ENCODE data around the gene SLC25A45.
"Not testable (repeated sequence)": the region's sequence is repeated elsewhere in the genome, so short reads cannot be mapped to it uniquely, and the experiment has no call there.

SLC25A45 gene

DNA sequence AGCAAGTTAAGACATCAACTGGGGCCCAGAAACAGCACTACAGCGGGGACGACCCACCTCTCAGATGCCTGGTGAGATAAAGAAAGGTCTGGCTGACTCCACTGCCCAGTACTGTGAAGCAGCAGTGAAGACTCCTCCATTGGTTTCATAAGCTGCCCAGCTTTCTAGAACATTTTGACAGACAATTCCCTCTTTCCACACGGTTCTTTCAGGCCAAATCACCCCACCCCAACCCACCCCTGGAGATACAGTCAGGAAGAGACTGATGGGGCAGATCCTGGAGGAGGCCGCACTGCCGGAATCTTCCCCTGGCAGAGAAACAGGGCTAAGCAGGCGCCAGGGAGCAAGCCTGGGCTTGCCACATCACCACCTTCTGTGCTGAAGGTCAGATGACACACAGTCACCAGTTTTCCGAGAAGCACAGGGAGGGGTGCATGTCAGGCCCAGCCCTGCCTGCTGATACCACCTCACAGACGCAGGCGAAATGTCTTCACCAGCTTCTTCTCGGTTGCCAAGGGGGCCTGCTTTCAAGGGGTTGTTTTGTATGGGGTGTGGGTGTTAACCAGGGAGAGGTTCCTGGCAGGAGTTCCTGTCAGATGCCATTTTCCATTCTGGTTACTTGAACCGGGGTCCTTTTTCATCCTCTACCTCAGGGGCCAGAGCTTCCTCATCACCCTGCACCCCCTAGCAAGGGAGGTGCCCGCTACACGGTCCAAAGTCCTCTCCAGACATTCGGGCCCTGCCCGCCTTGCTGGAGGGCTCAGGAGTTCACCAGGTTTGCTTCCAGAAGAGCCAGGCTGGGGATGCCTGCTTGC lies 38.7 kb upstream of the SLC25A45 start:
- peak; percentile 86 for DNase-seq

DNA sequence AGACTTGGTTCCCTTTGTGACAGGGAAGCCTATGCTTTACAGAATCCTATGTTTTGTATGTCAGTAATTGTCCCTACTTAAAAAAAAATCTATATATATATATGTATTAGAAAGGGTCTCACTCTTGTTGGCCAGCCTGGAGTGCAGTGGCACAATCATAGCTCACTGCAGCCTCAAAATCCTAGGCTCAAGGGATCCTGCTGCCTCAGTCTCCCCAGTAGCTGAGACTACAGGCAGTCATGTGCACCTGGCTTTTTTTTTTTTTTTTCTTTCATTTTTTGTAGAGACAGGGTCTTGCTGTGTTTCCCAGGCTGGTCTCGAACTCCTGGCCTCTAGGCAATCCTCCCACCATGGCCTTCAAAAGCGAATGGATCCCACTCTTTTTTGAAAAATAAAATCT lies 38.1 kb upstream of the SLC25A45 start:
- no peak for DNase-seq

DNA sequence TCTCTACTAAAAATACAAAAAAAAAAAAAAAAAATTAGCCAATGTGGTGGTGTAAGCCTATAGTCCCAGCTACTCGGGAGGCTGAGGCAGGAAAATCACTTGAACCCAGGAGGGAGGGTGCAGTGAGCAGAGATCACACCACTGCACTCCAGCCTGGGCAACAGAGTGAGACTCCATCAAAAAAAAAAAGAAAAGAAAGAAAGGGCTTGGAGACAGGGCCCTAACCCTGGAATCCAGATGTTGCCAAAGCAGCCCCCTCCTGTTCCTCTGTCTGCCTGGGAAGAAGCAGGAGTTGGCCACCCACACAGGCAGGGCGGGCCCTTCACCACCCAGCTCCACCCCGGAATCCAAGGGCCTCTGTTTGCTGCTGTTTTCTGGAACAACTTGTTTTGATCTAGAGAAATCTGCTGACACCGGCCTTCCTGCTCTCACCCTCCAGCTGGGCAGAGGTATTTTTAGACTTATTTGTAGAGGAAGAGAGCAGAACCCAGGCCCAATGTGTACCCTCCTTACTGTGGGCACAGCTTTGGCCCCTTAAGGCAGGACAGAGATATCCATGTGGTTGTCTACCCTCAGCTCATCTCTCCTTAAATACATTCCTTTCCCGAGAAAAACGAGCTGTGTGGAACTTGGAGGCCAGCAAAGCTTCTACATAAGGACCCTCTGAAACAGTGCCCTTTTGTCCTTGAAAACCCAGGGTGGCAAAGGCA lies 37.5 kb upstream of the SLC25A45 start:
- DNase-seq: peak; percentile 29

DNA sequence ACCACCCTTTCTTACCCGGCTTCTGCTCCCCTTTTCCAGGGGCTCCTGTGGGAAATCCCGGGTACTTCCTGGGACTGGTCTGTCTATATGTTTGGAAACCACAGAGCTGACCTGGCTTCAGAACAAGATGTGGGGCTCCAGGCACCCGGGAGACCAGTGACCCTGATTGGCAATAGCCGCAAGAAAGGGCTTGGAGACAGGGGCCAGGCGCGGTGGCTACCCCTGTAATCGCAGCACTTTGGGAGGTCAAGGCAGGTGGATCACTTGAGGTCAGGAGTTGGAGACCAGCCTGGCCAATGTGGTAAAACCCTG lies 37.0 kb upstream of the SLC25A45 start:
- DNase-seq: no peak

DNA sequence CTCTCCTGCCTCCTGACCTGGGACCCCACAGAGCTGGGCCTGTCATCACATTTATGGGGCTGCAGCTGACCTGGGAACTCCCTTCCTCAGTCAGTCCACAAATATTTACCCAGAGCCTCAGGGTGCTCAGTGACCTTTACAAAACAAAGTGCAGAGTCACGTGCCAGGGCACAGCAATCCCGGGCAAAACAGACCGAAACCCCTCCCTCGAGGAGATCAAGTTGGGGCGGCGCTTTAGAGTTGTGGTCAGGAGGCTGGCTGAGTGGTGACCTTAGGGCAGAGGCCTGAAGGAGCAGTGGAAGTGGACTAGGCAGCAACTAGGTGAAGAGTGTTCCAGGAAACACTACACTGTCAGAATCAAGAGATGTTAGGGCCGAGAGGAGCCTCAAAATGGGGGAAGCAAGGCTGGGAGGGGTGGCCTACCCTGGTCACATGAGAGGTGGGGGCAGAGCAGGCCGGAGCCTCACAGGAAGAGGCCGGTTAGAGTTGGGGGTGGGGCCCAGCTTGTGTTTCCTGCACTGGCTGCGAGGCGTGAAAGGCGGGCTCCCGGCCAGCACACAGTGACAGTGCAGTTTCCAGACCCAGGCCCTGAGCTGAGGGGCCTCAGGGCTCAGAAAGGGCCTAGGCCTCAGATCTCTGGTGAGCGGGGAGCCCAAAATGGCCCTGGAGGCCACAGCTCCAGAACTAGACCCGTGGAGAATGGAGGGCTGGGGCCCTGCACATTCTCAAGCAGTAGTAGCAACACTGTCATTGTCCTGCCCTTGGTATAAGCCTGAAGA lies 36.4 kb upstream of the SLC25A45 start:
- DNase-seq: peak; percentile 87

DNA sequence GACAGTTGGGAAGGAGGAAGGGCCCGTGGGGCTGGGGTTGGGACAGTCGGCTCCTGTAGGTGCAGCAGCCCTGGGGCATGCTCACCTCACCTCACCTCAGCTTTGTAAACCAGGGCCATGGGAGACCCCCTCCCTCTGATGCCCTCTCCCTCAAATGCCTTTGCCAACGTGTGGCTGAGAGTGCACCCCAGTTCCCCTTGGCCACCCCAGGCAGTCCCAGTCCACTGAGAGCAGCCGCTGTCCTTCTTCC lies 35.9 kb upstream of the SLC25A45 start:
- no peak for DNase-seq

DNA sequence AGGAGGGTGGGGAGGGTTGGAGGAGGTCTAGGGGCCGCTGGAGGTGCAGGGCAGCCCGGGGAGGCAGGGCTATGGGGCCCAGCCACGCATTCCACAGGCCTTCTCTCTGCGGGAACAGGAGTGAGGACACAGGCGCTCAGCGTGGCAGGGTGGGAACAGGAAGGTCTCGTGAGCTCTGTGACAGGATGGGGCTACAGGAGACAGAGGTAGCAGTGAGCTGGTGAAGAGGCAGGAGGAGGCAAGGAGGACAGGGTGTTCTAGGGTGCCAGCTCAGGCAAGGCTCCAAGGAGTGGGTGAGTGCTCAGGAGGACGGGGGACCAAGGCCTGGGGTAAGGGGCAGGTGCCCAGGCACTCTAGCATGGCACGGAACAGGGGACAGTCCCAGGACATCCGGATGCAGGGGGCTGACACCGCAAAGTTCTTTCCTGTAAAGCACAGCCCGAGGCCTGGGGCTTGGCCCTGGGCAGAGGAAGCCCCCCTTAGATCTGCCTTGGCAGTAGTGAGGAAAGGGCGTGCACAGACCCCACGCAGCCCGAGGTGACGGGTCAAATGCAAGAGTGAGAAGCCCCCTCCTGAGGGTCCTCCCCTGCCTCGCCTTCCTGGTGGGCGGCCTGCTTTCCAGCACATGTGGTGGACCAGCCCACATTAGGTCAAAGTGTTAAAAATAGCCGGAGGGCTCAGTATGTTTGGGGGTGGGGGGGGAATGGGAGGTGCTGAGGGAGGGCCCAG lies 35.4 kb upstream of the SLC25A45 start:
- peak; percentile 32 for DNase-seq

DNA sequence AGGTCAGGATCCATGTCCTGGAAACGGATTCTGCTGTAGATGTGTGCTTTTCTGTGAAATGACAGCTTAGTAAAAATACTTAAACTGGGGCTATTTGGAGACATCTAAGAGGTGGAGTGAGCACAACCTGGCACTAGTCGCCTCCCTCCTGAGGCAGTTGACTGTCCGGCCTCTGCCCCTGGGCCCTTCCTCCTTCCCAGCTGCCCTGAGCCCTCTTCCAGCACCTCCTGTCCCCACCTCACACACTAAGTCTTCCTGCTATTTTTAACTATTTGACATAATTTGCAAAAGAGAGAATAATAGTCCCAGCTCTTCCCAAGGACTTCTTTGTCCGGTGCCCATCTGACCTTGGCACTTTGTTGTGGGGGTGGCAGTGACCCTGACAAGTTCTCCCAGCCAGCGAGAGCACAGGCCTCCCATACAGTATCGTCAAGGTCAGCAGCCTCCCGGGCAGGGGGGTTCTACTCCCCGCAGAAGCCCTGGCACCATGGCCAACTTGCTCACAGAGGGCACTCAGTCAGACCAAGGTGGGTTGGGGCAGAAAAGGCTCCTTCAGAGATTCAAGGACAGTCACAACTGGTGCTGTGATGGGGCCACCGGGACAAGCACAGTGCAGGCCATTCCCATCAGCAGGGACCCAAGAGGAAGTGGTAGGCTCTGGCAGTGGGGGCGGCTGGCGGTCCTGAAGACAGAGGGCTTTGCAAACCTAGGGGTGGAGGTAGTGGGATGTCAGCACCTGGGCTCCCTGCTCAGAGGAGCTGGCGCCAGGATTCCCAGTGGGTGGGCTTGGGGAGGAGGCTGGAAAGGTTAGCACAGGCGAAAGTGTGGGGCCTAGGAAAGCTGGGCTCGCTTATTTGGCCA lies 34.6 kb upstream of the SLC25A45 start:
- peak; percentile 36 for DNase-seq

DNA sequence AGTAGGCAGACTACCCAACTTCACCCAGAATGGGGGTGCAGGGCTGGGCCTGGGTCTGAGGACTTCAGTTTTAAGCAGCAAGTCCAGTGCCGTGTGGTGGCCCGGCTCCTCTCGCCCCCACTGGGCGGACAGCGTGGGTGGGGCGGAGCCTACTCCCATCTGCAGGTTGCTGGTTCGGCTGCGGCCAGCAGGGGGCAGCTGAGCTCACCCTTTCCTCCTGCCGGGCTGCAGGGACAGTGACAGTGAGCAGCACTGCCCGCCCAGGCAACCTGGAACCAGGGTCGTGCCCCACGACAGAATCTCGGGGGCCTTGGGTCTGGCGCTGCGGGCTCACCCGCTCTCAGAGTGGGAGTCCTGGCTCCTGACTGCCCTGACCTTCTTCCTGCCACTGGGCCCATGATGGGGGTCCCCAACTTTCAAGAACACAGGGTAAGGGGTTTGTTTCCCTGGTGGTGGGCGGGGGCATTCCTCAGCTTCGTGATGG lies 33.9 kb upstream of the SLC25A45 start:
- peak; percentile 93 for DNase-seq

DNA sequence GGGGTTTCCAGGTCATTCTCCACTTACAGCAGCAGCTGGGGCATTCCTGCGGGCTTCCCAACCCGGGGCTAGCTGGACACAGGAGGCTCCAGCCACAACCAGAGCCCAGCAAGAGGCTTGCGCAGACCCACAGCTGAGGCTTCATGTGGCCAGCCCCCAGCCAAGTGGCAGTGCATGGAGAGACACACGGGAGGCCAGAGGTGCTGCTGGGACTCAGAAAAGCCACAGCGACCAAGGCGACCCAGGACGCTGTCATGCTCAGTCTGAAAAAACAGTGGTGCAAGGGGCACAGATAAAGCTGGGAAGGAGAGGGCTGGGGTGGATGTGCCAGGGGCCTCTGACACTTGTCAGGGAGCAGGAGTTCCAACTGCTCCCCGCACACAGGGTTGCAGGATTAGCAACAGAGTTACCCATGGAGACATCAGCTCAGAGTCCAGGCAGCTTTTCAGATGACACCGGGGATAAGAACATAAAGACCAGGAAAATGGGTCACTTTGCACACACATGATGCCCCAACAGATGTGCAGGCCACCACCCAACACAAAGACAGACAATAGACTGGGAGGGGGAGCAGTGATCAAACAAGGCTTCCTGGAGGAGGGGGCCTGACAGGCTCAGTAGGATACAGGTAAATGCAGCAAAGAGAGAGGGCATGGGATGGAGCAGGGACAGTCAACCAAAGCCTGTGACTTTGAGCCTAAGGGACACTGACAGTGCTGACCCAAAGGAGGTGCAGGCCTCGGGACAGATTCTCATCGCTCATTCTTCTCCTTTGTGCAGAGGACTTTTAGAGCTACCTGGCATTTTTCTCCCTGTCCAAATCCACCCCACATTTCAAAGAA lies 33.3 kb upstream of the SLC25A45 start:
- DNase-seq: no peak

DNA sequence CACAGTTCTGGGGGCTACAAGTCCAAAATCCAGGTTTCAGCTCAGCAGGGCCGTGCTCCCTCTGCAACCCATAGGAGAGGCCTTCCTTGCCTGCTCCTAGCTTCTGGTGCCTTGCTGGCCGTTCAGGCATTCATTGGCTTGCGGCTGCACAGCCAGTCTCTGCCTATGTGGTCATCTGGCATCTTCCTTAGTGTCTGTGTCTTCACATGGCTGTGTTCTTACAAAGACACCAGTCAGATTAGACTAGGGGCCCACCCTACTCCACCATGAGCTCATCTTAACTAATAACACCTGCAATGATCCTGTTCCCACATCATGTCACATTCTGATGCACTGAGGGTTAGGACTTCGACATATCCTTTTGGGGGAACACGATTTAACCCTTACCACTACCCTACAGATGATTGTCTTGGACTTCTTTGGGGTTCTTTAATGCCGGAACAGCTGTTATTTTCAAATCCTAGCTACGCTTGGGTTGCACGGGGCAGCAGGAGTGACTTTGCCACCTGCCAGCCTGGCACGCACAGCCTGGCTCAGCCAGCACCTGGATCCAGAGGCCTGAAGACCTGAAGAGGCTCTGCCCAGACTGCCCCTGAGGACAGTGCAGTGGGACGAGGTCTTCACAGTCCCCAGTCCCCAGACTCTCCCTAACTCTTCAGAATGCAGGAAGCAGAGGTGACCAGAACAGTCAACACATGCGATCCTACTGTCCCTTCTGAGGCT lies 32.5 kb upstream of the SLC25A45 start:
- no peak for DNase-seq

DNA sequence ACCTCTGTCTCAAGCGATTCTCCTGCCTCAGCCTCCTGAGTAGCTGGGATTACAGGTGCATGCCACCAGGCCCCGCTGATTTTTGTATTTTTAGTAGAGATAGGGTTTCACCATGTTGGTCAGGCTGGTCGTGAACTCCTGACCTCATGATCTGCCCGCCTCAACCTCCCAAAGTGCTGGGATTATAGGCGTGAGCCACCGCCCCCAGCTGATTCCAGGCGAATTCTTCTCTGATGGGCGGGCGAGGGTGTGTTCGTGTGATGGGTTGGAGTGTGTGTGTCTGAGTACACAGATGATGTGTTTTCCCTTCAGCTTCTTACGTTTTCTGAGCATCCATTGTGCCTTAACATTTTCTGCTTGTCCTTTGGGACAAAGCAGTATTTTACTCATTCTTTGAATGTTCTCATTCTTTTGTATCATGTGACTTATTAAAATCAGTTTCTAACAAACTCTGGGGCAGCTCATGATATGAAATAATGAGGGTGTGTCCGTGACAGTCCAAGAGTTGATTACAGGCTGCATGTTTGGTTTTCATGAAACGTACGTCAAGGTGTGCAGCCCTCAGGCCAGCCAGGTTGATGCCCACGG lies 30.7 kb upstream of the SLC25A45 start:
- not testable (repeated sequence) for DNase-seq

DNA sequence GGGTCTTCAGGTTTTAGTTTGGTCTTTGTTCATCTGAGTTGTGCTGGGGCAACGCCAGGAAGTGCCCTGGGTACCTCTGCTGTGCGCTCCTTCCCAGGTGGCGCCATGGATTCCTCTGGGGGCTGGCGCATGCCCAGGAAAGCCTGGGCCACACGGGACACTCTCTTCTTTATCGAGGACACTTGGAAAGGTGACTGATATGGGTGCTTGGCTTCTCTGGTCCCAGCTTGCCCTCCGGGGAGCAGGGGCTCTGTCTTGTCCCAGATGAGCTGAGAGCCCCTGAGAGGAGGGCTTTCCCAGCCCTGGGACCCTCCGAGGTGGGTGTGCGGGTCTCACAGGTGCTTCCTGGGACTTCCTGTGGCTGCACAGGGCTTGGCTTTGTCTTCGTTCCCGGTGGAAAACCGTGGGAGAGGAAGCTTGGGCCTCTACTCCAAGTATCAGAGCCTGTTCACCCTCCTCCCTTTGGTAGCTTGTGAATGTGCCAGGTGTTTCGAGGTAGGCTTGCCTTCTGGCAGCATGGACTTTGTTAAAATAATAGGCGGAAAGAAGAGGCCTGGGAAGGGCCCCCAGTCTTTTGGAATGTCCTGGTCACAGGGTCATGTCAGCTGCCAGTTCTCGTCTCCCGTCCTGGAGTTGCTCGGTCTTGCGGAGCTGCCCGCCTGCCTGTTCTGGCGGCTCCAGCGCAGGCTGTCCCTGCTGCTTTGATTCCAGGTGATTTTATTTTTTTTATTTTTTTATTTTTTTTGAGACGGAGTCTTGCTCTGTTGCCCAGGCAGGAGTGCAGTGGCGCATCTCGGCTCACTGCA lies 30.0 kb upstream of the SLC25A45 start:
- DNase-seq: no peak

DNA sequence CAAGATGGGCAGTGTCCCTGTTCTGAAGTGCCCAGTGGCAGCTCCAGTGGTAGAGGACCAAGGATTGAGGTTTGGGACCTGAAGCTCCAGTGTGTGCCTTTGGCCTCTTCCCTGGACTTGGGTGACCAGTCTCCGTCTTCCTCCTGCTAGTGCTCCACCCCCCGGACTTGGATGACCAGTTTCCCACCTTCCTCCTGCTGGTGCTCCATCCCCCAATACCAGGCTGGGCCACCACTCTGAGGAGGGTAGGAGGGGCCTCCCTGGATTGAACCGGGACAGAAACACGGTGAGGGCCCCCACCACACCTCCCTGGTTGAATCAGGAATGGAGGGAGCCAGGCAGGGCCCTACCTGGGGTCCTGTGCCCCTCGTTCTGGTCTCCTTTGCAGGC lies 29.2 kb upstream of the SLC25A45 start:
- DNase-seq: no peak

DNA sequence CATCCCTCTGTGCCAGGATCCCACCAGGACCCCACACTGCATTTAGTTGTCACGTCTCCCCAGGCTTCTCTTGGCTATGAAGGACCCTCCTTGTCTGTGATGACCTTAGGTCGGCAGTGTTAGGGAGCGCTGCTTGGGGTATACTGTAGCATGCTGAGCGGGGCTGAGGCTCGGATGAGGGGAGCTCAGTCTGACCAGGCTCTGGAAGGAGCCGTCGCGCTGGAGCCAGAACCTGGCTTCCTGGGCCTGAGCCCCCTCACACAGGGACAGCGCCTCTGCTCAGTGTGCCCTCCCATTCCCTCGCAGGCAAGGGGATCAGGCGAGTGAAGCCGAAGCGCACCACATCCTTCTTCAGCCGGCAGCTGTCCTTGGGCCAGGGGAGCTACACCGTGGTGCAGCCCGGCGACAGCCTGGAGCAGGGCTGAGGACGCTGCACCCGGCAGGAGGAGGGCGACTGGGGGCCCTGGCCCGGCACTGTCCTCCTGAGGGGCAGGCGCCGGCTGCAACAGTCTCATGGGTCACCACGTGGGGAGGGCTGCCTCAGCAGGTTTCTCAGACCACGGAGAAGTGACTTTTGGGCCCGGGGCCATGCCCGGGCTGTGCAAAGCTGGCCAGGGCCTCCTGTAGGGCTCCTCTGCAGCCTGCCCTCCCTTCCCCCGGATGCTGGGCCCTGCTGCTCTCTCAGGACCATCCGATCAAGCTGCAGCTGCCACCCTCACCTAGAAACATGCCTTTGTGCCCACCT lies 28.7 kb upstream of the SLC25A45 start:
- no peak for DNase-seq

DNA sequence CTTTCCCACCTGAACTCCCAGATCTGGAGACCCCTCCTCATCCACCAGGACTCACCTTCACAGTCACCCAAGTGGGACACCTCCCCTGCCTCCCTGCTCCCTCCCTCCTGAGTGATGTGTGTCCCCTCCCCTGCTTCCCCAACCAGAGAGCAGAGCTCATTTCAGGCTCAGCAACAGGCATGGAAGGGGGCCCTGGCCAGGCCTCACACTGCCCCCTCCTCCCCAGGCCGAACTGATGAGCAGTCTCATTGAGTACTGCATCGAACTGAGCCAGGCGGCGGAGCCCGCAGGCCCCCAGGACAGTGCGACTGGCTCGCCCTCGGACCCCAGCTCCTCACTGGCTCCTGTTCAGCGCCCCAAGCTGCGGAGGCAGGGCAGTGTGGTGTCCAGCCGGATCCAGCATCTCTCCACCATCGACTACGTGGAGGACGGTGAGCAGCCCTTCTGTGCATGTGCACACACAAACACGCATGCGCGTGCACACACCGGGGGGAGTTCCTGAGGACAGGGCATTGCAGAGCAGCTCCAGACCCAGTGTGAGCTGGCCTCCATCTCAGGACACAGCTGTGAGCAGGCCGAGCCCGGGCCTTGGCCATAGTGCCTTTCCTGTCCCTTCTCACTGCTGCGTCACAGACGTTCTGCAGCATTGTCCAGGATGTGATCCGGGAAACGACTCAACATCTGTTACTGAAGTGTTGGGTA lies 22.3 kb upstream of the SLC25A45 start:
- DNase-seq: no peak

DNA sequence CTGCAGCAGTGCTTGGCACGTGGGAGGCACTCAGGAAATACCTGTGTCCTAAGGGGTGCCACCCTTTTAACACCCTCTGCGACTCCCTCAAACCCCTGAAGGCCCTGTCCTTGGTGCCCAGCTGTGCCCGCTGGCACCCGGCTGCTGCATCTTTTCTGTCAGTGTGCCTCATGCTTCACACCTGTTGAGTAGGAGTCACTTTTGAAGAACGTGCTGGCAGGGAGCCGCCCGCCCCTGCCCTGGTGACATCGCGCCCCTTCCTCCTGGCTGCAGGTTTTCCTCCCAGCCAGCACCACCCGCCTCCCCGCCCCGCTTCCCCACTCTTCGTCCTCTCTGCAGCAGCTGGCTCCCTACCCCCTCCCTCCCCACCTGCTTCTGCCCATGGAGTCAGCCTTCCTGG lies 21.8 kb upstream of the SLC25A45 start:
- DNase-seq: no peak

DNA sequence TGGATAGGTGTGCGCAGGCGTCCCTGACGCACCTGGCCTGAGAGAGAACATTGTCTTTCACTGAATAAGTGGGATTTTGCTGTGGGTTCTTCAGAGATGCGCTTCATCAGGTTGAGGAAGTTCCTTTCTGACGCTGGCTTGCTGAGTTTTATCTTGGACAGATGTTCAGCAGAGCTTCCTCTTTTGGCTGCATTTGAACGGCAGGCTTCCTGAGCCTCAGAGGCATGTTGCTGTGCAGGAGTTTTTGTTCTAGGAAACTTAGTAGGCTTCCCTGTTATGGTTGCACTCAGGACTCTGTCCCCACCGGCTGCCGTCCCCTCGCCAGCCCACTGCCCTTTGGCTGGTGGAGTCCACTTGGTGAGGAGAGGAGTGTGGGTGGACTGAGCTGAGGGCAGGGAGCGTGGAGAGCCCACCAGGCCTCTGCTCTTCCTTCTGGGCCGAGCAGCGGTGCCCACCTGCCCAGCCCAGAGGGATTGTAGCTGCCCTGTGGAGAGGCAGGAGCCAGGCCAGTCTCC lies 21.2 kb upstream of the SLC25A45 start:
- DNase-seq: no peak
